HG02642 (cell line): Measurements from ENCODE around the gene CYGB.

Experiments used
- ATAC-seq: cut with Tn5 transposase; IDR thresholded peaks from one replicate; pipeline ENCODE4 v1.9.1; 2021; ENCODE audit warnings: mild to moderate bottlenecking; ENCODE audit not compliant: unreplicated experiment, poor library complexity

Gene CYGB

GRCh38 chr17:76491271-76492122 lies 46.0 kb downstream of the CYGB start:
- no peak for ATAC-seq

DNA sequence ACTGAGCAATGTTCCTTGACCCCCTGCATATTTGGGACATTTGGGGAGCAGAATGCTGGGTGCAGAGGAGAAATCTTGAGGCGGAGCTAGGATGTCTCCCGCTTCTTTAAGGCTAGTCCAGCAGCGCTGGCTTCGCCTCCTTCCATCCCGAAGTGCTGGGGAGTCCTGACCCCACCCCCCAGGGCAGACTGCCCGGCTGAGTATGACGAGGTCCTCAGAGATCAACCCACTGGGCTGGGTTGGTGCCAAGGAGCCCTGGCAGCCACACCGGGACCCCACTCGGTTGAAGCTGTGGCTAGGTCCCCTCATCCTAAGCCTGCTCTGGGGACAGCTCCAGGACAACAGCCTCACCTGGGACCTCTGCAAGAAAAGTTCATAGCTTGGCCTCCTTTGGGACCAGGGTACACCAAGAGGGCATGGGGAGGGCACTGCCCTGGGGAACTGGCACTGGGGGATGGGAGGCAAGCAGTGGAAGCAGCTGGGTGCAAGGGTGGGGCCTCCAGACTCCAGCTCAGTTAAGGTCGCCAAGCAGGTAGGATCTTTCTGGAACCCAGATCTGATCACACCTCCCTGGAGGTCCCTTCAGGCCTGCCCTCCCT lies 47.3 kb downstream of the CYGB start:
- no peak for ATAC-seq

GRCh38 chr17:76487451-76488192 lies 49.9 kb downstream of the CYGB start:
- ATAC-seq: no peak

GRCh38 chr17:76485569-76485968 lies 51.9 kb downstream of the CYGB start:
- no peak for ATAC-seq

- ATAC-seq: no peak
These were observed 53.2 kb downstream of the CYGB start for GRCh38 chr17:76484228-76484725.

GRCh38 chr17:76481071-76481655 lies 56.3 kb downstream of the CYGB start:
- ATAC-seq: peak; percentile 67

DNA sequence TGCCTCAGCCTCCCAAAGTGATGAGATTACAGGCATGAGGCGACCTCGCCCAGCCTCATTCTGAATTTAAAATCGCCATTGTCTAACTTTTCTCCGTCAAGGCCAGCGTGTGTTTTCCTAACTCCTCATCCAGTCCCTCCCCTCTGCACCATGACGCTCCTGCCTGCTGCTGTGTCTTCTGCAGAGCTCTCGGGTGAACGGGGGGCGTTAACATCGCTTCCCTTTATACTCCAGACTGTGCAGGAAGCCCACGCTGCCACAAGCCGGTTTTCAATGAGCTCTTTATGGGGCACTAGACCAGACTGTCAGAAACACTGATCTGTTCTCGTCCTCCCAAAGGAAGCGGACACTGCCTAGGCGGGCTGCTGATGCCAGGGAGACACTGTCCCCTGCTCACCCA lies 56.9 kb downstream of the CYGB start:
- ATAC-seq: peak; percentile 4

DNA sequence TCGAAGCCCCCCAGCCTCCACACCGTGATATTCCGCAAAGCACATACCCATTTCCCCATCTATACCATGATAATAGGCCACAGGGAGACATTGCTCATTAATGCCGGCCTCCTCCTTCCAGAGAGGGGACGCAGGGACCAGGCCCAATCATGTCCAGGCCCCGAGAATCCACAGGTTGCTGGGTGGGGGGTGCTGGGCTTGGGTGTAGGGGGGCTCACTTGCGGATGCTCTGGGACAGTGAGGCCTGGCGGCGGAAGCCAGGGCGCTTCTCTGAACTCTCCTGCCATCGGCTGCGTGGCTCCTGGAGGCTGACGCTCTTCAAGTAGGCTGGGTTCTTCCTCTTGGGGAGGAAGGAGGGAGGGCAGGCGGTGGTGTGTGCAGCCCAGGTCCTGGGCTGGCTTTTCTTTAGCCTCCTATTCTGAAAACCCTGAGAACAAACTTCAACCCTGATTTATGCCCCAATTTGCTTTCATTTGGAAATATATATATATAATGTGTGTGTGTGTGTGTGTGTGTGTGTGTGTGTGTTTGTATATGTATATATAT lies 57.9 kb downstream of the CYGB start:
- ATAC-seq: no peak

DNA sequence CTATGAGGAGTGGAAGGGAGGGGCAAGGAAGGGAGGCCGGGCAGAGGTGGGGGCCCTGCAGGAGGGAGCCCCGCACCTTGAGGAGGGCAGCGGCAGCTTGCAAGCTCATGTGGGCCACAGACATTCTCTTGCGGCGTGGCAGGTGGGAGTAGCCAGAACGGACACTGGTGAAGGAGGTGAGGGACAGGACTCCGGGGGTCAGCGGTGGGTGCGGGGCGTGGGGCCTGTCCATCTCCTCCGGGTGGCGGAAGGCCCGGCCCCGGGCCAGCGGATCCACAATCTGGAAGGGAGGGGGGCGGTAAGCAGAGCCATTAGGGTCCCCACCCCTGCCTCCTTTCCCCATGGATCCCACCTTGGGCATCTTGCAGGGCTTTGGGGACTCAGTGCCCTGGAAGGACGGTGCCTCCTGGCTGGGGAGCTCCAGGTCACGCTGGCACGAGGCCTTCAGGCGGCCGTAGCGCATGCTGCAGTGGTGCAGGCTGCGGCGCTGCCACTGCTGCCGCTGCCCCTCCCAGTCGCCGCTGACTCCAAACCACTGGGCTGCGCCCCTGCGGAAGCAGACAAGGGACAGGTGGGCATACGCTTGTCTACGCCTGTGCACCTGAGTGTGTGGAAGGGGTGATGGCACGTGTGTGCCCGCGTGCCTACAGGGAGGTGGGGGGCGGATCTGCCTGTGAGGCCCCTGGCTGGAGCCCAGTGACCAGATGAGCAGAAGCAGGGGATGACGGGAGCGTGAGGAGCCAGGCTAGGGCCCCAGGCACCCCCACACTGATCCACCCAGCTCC lies 58.6 kb downstream of the CYGB start:
- ATAC-seq: no peak

DNA sequence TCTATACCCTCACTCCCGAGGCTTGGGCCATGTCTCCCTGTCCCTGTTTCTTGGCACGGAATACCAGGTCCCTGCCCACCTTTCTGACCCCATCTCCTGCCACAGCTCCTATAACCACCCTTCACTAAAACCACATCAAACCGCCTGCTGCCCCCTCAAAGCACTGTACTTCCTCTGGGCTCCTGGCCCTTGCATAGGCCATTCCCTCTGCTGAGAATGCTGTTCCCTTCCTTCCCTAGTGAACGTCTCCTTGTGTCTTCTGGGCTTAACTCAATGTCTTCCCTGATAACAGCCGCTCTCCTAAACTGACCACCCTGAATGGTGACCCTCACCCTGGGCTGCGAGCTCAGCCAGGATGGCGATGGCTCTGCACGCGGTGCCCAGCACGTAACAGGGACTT lies 59.4 kb downstream of the CYGB start:
- ATAC-seq: no peak

DNA sequence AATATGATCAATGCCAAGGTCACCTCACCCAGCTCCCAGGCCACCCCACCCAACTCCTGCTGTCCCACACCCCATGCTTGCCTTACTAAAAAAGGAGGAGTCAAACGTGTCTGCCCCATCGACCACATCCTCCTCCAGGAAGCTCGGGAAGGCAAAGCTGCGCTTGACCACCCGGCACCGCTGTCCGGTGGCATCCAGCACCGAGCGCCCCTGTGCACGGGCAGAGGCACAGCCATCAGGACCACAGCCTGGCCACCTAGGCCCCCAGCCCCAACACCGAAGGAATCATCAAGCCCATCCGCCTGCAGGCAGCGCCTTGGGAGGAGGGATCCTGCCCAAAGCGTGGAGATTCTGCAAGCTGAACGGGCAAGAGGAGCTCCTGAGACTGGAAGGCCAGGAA lies 59.9 kb downstream of the CYGB start:
- no peak for ATAC-seq
